GM12801 (cell line): Measurements from ENCODE around the gene ARHGAP29.

ENCODE experiments used
- CTCF ChIP-seq: IDR thresholded peaks from one replicate; pipeline ENCODE4 v1.5.1; 2011; ENCODE audit warnings: control low read depth; ENCODE audit not compliant: insufficient read length; ENCODE audit errors: extremely low read depth

The ARHGAP29 gene

GRCh38 chr1:94239051-94239450 lies 1.7 kb upstream of the ARHGAP29 start:
- TF ChIP-seq CTCF = no peak

- no peak for TF ChIP-seq CTCF
Observed at GRCh38 chr1:94236630-94237290, 624 bp downstream of the ARHGAP29 start.

GRCh38 chr1:94236013-94236491 lies 1.3 kb downstream of the ARHGAP29 start:
- no peak for TF ChIP-seq CTCF

- no peak for TF ChIP-seq CTCF
Observed at GRCh38 chr1:94235189-94236012, 2.0 kb downstream of the ARHGAP29 start.

GRCh38 chr1:94234615-94235014 lies 2.8 kb downstream of the ARHGAP29 start:
- no peak for TF ChIP-seq CTCF

GRCh38 chr1:94231746-94232145 lies 5.6 kb downstream of the ARHGAP29 start:
- TF ChIP-seq CTCF = no peak

GRCh38 chr1:94230920-94231319 lies 6.5 kb downstream of the ARHGAP29 start:
- no peak for TF ChIP-seq CTCF
